OCI-LY7 (cell line): ENCODE data around the gene SLC22A7. TPM values are rescaled to one million over a fixed set of nuclear protein-coding genes. Genes with fewer than 3 reads are reported as not detected.
A peak's percentile ranks its signal among the peaks of the same experiment; 100 is the strongest.

ENCODE experiments used
- BruUV-seq: library from RNA; stranded (reverse); fragments of 400-500 nt; replicated peaks from 2 replicates; lab custom pipeline; 2021; lab: Mats Ljungman, UMichigan
- CTCF ChIA-PET: fragments of 300-600 bp; sonication (Branson Sonifier 250); formaldehyde crosslinking; loops from one replicate; lab custom pipeline; 2022; ENCODE audit warnings: antibody characterized with exemption; ENCODE audit not compliant: unreplicated experiment; lab: Charles Lee
- POLR2A ChIA-PET: fragments of 300-600 bp; sonication (Branson Sonifier 250); formaldehyde crosslinking; loops from one replicate; lab custom pipeline; 2022; ENCODE audit warnings: antibody characterized with exemption; lab: Charles Lee
- DNase-seq: peaks from one replicate; pipeline ENCODE4 v3.0.0-alpha.2; 2015; ENCODE audit warnings: low spot score
- H2AFZ ChIP-seq: fragments of 200-600 bp; sonication (generic), shearing (Covaris generic); 2 replicates; pipeline ENCODE4 v1.6.1; 2014; ENCODE audit warnings: mild to moderate bottlenecking, antibody characterized with exemption, low read length, moderate library complexity
- H3K27ac ChIP-seq: fragments of 200-600 bp; sonication (generic); 2 replicates; pipeline ENCODE4 v1.5.1; 2014; ENCODE audit warnings: mixed run types, low read depth, mild to moderate bottlenecking, moderate library complexity, low read length, inconsistent platforms; ENCODE audit not compliant: poor library complexity, severe bottlenecking
- H3K36me3 ChIP-seq: fragments of 200-600 bp; sonication (generic); 2 replicates; pipeline ENCODE4 v1.6.1; 2014; ENCODE audit warnings: mild to moderate bottlenecking, antibody characterized with exemption, low read length, moderate library complexity, mixed read lengths; ENCODE audit not compliant: insufficient read depth
- H3K4me1 ChIP-seq: fragments of 200-600 bp; sonication (generic); 2 replicates; pipeline ENCODE4 v1.5.1; 2014; ENCODE audit warnings: mild to moderate bottlenecking, low read length; ENCODE audit not compliant: insufficient read depth, poor library complexity, severe bottlenecking
- H3K4me2 ChIP-seq: fragments of 200-600 bp; sonication (generic); 2 replicates; pipeline ENCODE4 v1.6.1; 2014; ENCODE audit warnings: mild to moderate bottlenecking, low read length
- H3K4me3 ChIP-seq: fragments of 200-600 bp; sonication (generic); 2 replicates; pipeline ENCODE4 v1.5.1; 2014; ENCODE audit warnings: mild to moderate bottlenecking, low read depth, low read length; ENCODE audit not compliant: poor library complexity, severe bottlenecking
- H3K79me2 ChIP-seq: fragments of 200-600 bp; sonication (generic); 2 replicates; pipeline ENCODE4 v1.6.1; 2016; ENCODE audit warnings: low read depth, mild to moderate bottlenecking, low read length, moderate library complexity, mixed read lengths; ENCODE audit not compliant: insufficient read depth
- H3K9me2 ChIP-seq: fragments of 200-600 bp; sonication (generic); 2 replicates; pipeline ENCODE4 v1.6.1; 2016; ENCODE audit warnings: mild to moderate bottlenecking, low read length, mixed read lengths; ENCODE audit not compliant: insufficient read depth
- H3K9me3 ChIP-seq: fragments of 200-600 bp; sonication (generic); 2 replicates; pipeline ENCODE4 v1.6.1; 2014; ENCODE audit warnings: mild to moderate bottlenecking, mixed run types, low read length, mixed read lengths
- H4K20me1 ChIP-seq: fragments of 200-600 bp; sonication (generic); 2 replicates; pipeline ENCODE4 v1.6.1; 2014; ENCODE audit warnings: mild to moderate bottlenecking, antibody characterized with exemption, low read length, moderate library complexity, mixed read lengths; ENCODE audit not compliant: insufficient read depth
- EZH2phosphoT487 ChIP-seq: fragments of 200-600 bp; sonication (generic); IDR thresholded peaks from 2 replicates; pipeline ENCODE4 v1.6.1; 2018; ENCODE audit warnings: low read depth, borderline replicate concordance, mild to moderate bottlenecking, mixed run types, antibody characterized with exemption, low read length, moderate library complexity, mixed read lengths
- intact Hi-C: fragments of 100-400 bp; cut with micrococcal nuclease; formaldehyde crosslinking; loops from one replicate; pipeline ENCODE4 v1.10.0; 2022; ENCODE audit not compliant: unreplicated experiment
- total RNA-seq, 2 experiments: library from RNA; depleted of rRNA in 1 of 2; stranded (reverse); fragments of >200 nt in 1 of 2; shearing (Covaris generic) in 1 of 2; gene quantifications; 2 replicates each; pipeline ENCODE4 v1.2.3, GENCODE V29; 2014 to 2022
- TF ChIP-seq, protein P1 (sequence below): fragments of 200-600 bp; sonication (generic); conservative IDR thresholded peaks from 2 replicates; pipeline ENCODE4 v1.5.1; 2014; ENCODE audit warnings: mild to moderate bottlenecking, antibody characterized with exemption, low read length, moderate library complexity, mixed read lengths

The SLC22A7 gene
- total RNA-seq, 2 experiments from 2014 or later: not detected

DNA sequence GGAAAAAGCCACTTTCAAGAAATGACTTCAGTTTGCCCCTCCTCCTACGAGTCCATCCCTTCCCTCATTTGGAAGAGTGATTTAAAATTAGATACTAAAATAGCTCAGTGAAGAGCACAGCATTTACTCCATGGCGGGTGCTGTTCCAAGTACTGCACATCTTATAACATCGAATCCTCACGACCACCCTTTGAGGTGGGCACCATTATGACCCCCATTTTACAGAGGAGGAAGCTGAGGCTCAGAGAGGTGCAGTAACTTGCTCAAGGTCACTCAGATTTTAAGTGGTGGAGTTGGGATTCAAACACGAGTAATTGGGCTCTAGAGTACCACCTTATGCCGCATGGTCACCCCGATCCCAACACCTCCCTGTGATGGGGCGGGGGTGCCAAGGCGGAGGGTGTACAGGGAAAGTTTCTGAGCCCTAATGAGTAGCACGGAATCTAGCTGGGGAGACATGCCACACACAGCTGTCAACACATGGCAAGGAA, 29.2 kb upstream of the SLC22A7 start:
- CTCF ChIA-PET: no interaction called here
- Histone ChIP-seq H3K4me3 (no peak overlapping the region), H4K20me1 (no peaks in the 10 kb centered on the region), H2AFZ (no peak overlapping the region), H3K9me2 (no peaks in the 10 kb centered on the region), H3K36me3 (no peaks in the 10 kb centered on the region), H3K4me2 (peak overlapping the region; percentile 44; the same call in 1 of the 2 replicates), H3K9me3 (no peaks in the 10 kb centered on the region), H3K27ac (no peak overlapping the region), H3K79me2 (no peaks in the 10 kb centered on the region), H3K4me1 (peaks cover 32% of the 10 kb centered on the region)
- BruUV-seq: no TSS peak
- no peak for TF ChIP-seq EZH2phosphoT487
- TF ChIP-seq, protein P1, sequence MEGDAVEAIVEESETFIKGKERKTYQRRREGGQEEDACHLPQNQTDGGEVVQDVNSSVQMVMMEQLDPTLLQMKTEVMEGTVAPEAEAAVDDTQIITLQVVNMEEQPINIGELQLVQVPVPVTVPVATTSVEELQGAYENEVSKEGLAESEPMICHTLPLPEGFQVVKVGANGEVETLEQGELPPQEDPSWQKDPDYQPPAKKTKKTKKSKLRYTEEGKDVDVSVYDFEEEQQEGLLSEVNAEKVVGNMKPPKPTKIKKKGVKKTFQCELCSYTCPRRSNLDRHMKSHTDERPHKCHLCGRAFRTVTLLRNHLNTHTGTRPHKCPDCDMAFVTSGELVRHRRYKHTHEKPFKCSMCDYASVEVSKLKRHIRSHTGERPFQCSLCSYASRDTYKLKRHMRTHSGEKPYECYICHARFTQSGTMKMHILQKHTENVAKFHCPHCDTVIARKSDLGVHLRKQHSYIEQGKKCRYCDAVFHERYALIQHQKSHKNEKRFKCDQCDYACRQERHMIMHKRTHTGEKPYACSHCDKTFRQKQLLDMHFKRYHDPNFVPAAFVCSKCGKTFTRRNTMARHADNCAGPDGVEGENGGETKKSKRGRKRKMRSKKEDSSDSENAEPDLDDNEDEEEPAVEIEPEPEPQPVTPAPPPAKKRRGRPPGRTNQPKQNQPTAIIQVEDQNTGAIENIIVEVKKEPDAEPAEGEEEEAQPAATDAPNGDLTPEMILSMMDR: no peak
- intact Hi-C loops: no loop called here
- POLR2A ChIA-PET: interaction anchor here (0.6 to 1.3 kb wide), 2 partner anchors 54 to 129 kb away, joined by 4 to 8 read pairs; no protein-coding TSS in a partner anchor
- no peak for DNase-seq

DNA sequence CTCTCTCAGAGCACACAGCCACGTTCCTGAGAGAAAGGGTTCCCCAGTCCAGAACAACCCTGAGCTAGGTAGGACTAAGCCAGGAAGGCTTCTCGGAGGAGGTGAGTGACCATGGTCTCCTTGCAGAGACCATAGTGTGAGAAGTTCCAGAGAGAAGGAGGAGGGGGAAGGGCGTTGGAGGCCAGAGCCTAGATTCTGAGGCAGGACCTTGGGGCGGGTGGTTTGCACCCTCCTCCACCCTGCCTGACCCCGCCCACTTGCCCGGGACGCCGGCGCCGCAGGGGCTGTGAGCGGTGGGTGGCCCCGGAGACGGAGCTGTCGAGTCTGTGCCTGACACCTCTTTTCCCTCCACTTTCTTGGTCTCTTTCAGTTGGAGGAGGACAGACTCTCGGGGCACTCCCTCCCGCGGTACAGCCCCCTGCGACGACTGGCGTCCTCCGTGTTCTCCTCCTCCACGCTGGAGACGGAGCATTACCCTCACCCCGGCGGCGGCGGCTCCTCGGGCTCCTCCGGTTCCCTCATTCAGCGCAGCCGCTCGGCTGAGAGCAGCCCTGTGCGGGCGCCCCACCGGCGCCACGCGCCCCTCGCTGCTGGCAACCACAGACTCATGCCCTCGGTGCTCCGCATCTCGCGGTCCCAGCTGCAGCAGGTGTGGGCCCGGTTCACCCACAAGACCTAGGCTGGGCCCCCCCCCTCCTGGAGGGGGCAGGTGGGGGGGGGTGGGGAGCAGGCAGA, 28.6 kb upstream of the SLC22A7 start:
- no peaks in the 10 kb centered on the region for H4K20me1 ChIP-seq
- DNase-seq: peak; percentile 45
- no peaks in the 10 kb centered on the region for H3K36me3 ChIP-seq
- BruUV-seq: no TSS peak
- peak overlapping the region; percentile 44 for H3K4me2 ChIP-seq
- TF ChIP-seq, protein P1: no peak
- TF ChIP-seq EZH2phosphoT487: no peak
- ChIA-PET CTCF (no interaction called here), POLR2A (interaction anchor here (0.7 kb wide), 1 partner anchor 77 kb away, joined by 3 read pairs; no protein-coding TSS in a partner anchor)
- H3K4me3 ChIP-seq: peak overlapping the region; percentile 6
- H2AFZ ChIP-seq: no peak overlapping the region
- intact Hi-C loops: loop anchor here (5.0 kb wide), 2 partner anchors 63 to 113 kb away; no protein-coding TSS in a partner anchor
- H3K9me2 ChIP-seq: no peaks in the 10 kb centered on the region
- no peaks in the 10 kb centered on the region for H3K79me2 ChIP-seq
- H3K9me3 ChIP-seq: no peaks in the 10 kb centered on the region
- H3K4me1 ChIP-seq: peaks cover 32% of the 10 kb centered on the region
- H3K27ac ChIP-seq: no peak overlapping the region
